ENCODE results near the gene TEKT1.
"Not testable (repeated sequence)": the region's sequence is repeated elsewhere in the genome, so short reads cannot be mapped to it uniquely, and the experiment has no call there.

The TEKT1 gene

GRCh38 chr17:6782244-6782643 lies 49.3 kb downstream of the TEKT1 start:
- Histone ChIP-seq H3K4me1 (no peaks in the 10 kb centered on the region), H3K27me3 (no peaks in the 10 kb centered on the region), H3K4me3 (ENCODE audit: low read depth, low read length) (no peak overlapping the region), H3K36me3 (no peaks in the 10 kb centered on the region), H3K9me3 (no peaks in the 10 kb centered on the region)
- no peak for DNase-seq
- no peak for TF ChIP-seq CTCF (IDR thresholded peaks at IDR 0.05; ENCODE audit: low read depth, low read length)

GRCh38 chr17:6780886-6781285 lies 50.6 kb downstream of the TEKT1 start:
- no peak for TF ChIP-seq CTCF (IDR thresholded peaks at IDR 0.05; ENCODE audit: low read depth, low read length)

GRCh38 chr17:6780001-6780400 lies 51.5 kb downstream of the TEKT1 start:
- H3K36me3 ChIP-seq: no peaks in the 10 kb centered on the region

More at GRCh38 chr17:6780886-6781285, 50.6 kb downstream of the TEKT1 start:
- H3K9me3 ChIP-seq: no peaks in the 10 kb centered on the region
- DNase-seq: no peak
- no peak overlapping the region for H3K4me3 ChIP-seq (ENCODE audit: low read depth, low read length)
- H3K36me3 ChIP-seq: no peaks in the 10 kb centered on the region
- no peaks in the 10 kb centered on the region for H3K4me1 ChIP-seq
- no peaks in the 10 kb centered on the region; the same call in 1 of the 2 replicates for H3K27me3 ChIP-seq

GRCh38 chr17:6779411-6779810 lies 52.1 kb downstream of the TEKT1 start:
- no peak for DNase-seq
- no peaks in the 10 kb centered on the region; the same call in 1 of the 2 replicates for H3K27me3 ChIP-seq
- no peaks in the 10 kb centered on the region for H3K9me3 ChIP-seq
- TF ChIP-seq CTCF (IDR thresholded peaks at IDR 0.05; ENCODE audit: low read depth, low read length): no peak
- H3K4me3 ChIP-seq (ENCODE audit: low read depth, low read length): no peak overlapping the region
- no peaks in the 10 kb centered on the region for H3K4me1 ChIP-seq
- H3K36me3 ChIP-seq: no peaks in the 10 kb centered on the region

More at GRCh38 chr17:6780001-6780400, 51.5 kb downstream of the TEKT1 start:
- H3K4me1 ChIP-seq: no peaks in the 10 kb centered on the region
- no peak for DNase-seq
- H3K4me3 ChIP-seq (ENCODE audit: low read depth, low read length): no peak overlapping the region
- H3K27me3 ChIP-seq: no peaks in the 10 kb centered on the region; the same call in 1 of the 2 replicates
- no peak for TF ChIP-seq CTCF (IDR thresholded peaks at IDR 0.05; ENCODE audit: low read depth, low read length)
- H3K9me3 ChIP-seq: no peaks in the 10 kb centered on the region

- Histone ChIP-seq H3K27me3 (no peaks in the 10 kb centered on the region; the same call in 1 of the 2 replicates), H3K4me3 (ENCODE audit: low read depth, low read length) (no peak within 1 kb of the TSS), H3K9me3 (no peaks in the 10 kb centered on the region), H3K4me1 (no peaks in the 10 kb centered on the region), H3K36me3 (no peaks in the 10 kb centered on the region)
- no peak for TF ChIP-seq CTCF (IDR thresholded peaks at IDR 0.05; ENCODE audit: low read depth, low read length)
- no peak for DNase-seq
These were observed 55.6 kb downstream of the TEKT1 start, which contains the start of gene FBXO39 for GRCh38 chr17:6775871-6776405. Gene FBXO39 (plus strand): TSS chr17:6776215. CDS start chr17:6779869, 3,654 bp downstream.

- H3K4me3 ChIP-seq (ENCODE audit: low read depth, low read length); H3K27me3 ChIP-seq; H3K9me3 ChIP-seq; DNase-seq; H3K4me1 ChIP-seq; H3K36me3 ChIP-seq: not testable (repeated sequence)
These were observed 56.6 kb downstream of the TEKT1 start for GRCh38 chr17:6774906-6775305.

Data from BE2C (cell line).